GM18951 (cell line): Measurements from ENCODE around the gene BTRC.
"Not testable (repeated sequence)": the region's sequence is repeated elsewhere in the genome, so short reads cannot be mapped to it uniquely, and the experiment has no call there.

Experiments
- POLR2A ChIP-seq: IDR thresholded peaks from 4 replicates; pipeline ENCODE4 v1.6.1; 2011; ENCODE audit warnings: mild to moderate bottlenecking; ENCODE audit not compliant: insufficient read length, insufficient read depth; ENCODE audit errors: extremely low read depth
- in situ Hi-C: fragments of 300-500 bp; cut with MboI; formaldehyde crosslinking; loops from one replicate; pipeline ENCODE4 v1.12.0; 2022; ENCODE audit warnings: low sequenced_read_pairs, mixed read lengths, inconsistent platforms; ENCODE audit not compliant: unreplicated experiment

The BTRC gene

DNA sequence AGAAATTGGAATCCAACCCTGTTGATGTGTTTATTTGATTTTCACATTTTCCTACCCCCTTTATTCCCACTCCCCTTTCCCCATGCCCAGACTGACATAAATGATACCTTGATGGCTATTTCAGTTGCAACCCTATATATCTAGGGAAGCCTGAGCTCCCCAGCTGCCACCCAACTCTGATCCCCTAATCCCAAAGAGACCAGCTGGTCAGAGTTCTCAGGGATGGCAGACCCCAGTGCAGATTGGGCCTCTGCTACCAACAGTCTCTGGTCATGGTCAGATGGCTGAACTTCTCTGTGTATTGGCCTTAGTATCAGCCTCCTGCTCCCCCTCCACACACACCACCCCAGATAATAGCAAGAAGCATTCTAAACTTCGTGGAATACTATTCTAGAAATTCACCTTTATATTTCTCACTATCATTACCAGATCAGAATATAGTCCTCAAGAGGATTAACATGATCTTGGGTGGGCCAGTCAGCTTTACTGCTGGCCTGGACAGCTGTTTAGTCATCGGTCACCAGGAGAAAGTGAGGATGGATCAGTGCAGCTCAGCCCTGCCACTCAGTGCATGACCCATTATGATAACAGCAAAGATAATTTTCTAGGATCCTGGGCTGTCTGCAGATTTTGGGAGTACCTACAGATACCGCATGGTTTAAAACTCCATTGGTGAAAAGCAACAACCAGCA, 24.5 kb upstream of the BTRC start:
- in situ Hi-C loops, result no loop called here
- no peak for TF ChIP-seq POLR2A

DNA sequence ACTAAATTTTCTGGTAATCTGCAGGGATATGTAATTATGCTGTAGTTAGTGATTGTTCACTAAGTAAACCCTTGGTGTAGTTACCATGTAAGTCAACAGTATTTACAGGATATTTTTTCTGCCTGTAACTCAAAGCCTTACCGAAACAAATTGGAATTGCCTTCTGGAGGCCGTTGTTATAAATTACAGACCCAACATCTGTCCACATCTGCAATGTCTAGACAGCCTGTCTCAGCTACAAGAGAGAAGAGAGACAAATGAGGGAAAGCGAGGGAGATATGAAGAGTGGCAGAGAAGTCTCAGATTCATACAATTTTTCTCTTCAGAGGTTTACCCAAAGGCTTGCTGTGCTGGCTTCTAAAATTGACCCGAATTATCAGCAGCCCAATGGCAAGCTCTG, 23.7 kb upstream of the BTRC start:
- no peak for TF ChIP-seq POLR2A
- in situ Hi-C loops, result no loop called here

DNA sequence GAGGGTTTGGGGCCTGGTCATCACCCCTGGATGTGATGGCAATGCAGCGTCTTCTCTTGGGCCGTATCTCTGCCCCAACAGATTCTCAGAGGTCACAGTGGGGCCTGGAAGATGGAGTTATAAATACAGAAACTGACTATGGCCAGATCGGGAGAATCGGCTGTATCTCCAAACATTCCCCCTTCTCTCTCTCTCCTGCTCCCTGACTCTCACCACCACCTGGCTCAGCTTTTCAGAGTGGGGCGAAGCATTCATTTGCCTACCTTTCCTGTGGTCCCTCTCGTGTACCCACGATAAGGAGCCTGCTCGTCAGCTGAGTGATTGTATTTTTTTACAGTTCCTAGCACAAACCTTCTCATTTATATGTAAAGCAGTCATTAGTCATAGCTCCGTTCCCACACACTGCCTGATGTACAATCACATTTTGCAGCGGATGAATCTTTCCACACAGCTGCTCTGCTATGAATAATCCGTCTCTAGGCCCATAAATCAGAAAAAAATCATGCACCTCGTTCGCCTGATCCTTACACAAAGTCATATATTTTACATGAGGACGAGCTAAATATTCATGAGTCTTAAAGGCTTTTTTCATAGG, 23.2 kb upstream of the BTRC start:
- TF ChIP-seq POLR2A, result no peak
- in situ Hi-C loops, result no loop called here

DNA sequence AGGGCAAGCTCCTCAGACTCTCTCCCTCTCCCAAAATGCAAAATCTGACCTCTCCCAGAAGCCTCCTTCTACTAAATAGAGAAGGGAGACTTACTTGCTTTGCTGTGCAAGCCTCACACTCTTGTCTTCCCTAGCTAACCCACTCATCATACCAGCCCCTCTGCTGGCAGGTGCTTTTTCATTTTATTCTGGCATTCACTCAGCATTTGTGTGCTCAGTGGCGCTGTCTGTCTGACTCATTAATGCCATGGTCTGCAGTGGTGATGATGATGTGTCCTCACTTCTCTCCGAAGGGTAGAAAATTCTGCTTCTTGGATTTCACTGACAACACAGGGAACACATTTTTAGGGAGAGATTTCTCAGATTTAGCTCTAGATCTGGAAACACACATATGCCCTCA, 22.0 kb upstream of the BTRC start:
- in situ Hi-C loops, result no loop called here

DNA sequence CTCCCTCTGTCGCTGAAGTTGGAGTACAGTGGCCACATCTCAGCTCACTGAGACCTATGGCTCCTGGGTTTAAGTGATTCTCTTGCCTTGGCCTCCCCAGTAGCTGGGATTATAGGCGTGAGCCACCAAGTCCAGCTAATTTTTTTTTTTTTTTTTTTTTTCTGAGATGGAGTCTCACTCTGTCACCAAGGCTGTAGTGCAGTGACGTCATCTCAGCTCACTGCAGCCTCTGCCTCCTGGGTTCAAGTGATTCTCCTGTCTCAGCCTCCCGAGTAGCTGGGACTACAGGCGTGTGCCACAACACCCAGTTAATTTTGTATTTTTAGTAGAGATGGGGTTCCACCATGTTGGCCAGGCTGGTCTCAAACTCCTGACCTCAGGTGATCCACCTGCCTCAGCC, 19.7 kb upstream of the BTRC start:
- in situ Hi-C loops, result not testable (repeated sequence)

More for the DNA sequence above, 22.0 kb upstream of the BTRC start:
- TF ChIP-seq POLR2A, result no peak

DNA sequence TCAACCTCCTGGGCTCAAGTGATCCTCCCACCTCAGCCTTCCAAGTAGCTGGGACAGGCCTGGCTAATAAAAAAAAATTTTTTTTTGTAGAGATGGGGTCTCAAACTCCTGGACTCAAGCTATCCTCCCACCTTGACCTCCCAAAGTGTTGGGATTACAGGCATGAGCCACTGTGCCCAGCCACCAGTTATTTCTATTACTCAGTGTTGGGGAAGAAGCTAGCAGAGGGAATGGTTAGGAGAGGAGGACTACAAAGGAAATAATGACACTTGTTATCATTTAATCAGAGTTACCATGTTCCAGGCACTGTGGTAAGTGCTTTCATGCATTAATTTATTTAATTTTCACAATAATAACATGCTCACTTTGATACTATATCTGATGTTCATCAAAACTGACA, 17.6 kb upstream of the BTRC start:
- TF ChIP-seq POLR2A, result no peak
- in situ Hi-C loops, result no loop called here

DNA sequence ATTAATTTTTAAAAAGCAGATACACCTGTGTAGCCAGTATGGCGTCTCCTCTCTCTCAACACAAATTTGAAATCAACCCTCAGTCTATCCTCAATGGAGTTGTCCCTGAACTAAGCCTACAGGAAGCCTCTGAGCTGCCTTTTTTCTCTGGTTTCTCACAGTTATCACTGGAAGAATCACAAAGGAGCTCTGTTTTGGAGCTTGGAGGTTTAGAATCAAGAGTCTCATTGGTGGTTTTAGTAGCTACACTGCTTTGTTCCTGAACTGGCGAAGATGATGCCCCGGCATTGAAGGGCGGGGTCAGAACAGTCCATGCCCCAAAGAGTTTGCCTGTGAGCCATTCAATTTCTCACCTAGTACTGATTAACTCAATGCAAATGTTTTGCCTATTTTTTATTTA, 16.1 kb upstream of the BTRC start:
- in situ Hi-C loops, result no loop called here
- no peak for TF ChIP-seq POLR2A

DNA sequence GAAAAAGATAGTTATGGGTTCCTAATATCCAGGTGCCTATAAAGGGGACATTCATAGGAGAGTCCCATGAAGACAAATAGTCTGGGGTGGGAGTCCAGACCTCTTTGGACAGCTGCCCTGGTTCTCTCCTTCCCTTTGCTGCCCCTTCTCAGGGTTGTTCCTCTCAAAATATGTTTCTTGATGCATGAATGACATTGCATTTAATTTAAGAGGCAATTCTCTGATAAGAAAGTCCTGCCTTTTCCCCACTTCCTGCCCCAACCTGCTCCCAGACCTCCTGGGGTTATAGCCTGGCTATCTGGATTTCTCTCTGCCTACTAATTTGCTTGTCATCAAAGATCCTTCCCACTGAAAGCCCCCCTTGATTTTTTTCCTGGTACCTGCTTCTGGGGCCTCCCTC, 12.5 kb upstream of the BTRC start:
- in situ Hi-C loops, result no loop called here
- no peak for TF ChIP-seq POLR2A

DNA sequence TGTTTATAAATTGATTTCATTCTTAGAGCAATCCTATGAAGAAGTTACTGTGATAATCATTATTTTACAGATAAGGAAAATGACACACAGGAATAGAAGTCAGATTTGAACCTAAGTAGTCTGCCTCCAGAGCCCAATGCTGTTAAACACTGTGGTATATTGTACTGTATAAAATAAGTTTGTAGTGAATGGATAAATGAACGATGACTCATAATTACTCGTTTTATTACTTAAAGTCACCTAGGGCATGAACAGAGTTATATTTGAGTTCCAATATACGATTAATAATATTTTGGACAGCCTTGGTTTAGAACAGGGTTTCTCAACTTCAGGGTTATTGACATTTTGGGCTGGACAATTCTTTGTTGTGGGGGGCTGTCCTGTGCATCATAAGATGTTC, 7.8 kb upstream of the BTRC start:
- in situ Hi-C loops, result no loop called here
- TF ChIP-seq POLR2A, result no peak

DNA sequence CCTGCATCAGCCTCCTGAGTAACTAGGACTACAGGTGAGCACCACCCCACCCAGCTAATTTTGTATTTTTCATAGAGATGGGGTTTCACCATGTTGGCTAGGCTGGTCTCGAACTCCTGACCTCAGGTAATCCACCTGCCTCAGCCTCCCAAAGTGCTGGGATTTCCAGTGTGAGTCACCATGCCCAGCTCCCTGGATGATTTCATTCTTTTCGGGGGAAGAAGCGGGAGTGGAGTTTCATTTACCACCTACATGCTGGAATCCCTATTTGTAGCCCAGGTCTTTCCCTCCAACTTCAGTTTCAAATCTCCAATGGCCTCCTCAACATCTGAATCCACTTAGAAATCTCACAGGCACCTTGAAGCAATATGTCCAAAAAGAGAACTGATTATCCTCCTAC, 2.9 kb upstream of the BTRC start:
- TF ChIP-seq POLR2A, result no peak
- in situ Hi-C loops, result no loop called here

DNA sequence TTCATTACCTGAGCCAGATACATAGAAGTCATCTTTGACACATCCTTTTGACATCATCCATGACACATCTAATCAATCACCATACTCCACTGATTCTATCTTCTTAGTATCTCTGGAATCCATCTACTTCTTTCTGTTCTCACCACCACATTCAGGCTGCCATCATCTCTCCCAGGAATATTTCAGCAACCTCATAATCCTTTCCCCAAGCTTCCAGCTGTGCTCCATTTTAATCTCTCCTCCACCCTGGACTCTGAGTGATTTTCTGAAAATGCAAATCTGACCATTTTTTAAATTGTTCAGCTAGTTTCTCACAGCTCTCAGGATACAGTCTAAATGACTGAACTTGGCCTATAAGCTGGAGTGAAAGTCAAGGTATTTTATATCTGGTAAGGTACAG, 2.5 kb upstream of the BTRC start:
- in situ Hi-C loops, result no loop called here
- no peak for TF ChIP-seq POLR2A

DNA sequence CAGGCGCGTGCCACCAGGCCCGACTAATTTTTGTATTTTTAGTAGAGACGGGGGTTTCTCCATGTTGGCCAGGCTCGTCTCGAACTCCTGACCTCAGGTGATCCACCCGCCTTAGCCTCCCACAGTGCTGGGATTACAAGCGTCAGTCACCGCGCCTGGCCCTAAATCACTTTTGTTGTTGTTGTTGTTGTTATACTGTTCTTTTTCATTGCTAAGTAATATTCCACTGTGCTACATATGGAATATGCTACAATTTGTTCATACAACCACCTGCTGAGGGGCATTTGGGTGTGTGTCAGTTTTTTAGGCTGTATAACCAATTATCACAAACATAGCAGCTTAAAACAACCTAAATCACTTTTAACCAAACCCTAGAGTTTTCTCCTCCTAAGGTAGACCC, 1.1 kb upstream of the BTRC start:
- in situ Hi-C loops, result not testable (repeated sequence)

DNA sequence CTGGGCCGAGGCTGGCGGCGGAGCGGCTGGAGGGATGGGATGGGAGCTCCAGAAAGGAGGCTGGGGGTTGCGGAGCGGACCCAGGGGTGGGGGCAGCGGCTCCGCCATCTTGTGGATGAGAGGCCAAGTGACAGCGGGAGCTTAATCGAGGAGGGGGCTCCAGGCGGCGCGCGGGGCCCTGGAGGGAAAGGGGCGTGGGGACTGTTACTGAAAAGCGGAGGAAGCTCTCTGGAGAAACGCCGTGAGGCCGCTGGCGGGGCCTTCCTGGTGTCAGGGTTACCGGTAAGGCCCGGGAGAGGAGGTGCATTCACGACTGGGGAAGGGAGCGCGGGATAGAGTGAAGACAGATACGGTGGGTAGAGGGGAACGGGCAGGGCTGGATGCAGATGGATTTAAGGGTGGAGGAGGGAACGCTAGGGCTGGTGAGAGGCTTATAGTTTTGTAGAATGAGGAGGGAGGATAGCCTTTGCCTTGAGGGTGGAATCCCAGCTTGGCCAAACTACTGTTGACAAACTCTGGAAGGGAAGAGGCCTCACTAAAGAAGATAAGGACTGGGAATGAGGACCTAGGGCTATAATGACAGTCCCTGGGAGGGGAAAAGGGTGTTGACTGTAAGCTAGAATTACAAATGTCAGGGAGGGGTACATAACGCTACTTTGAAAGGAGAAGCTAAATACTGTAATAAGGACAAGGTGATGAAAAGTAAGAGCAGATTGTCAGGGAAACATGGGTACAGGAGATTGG, 535 bp downstream of the BTRC start:
- in situ Hi-C loops, result no loop called here
- no peak for TF ChIP-seq POLR2A

DNA sequence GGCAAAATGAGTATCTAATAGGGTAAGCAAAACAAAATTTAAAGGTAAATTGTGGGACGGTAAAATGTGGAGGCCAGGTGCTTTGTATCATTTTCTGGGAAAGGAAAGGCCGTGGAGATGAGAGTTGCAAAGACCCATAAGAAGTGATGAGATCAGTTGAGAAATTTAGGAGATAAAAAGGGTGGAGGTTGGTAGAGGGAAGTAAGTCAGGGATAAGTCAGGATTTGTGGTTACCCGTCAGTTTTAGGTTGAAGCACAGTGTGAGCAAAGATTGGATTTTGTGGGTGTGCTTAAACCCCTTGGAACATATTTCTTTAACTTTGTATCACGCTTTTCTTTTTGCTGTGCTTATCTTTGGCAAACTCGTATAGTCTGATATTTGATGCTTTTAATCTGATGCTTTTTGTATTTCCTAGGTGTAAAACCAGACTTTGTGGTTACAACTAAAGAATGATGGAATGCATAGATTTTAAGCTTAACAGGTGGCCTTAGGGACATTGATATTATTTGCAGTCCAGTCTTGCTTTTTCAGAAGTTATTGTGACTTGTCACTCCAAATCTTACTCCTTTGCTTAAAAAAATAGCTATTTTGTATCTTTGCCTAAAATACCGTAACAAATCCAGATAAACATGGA, 1.2 kb downstream of the BTRC start:
- in situ Hi-C loops, result no loop called here
- no peak for TF ChIP-seq POLR2A
